Parathyroid adenoma (tissue), 2 donors: ENCODE measurements around the gene SAPCD2.

Experiments
- H2AFZ ChIP-seq: fragments of 300-600 bp; sonication (generic); one replicate; pipeline ENCODE4 v1.7.0; 2017; ENCODE audit warnings: antibody characterized with exemption, mild to moderate bottlenecking
- H3K27ac ChIP-seq: fragments of 300-600 bp; sonication (generic); one replicate; pipeline ENCODE4 v1.7.0; 2017
- H3K27me3 ChIP-seq: fragments of 300-600 bp; sonication (generic); one replicate; pipeline ENCODE4 v1.7.0; 2017; ENCODE audit warnings: low read length; ENCODE audit not compliant: control insufficient read depth, insufficient read depth
- H3K36me3 ChIP-seq: fragments of 300-600 bp; sonication (generic); one replicate; pipeline ENCODE4 v1.7.0; 2017; ENCODE audit warnings: low read length; ENCODE audit not compliant: control insufficient read depth, insufficient read depth
- H3K4me1 ChIP-seq: fragments of 300-600 bp; sonication (generic); one replicate; pipeline ENCODE4 v1.7.0; 2017; ENCODE audit warnings: control low read depth
- H3K4me2 ChIP-seq: fragments of 300-600 bp; sonication (generic); one replicate; pipeline ENCODE4 v1.7.0; 2017; ENCODE audit warnings: low read length
- H3K4me3 ChIP-seq: fragments of 300-600 bp; sonication (generic); one replicate; pipeline ENCODE4 v1.7.0; 2017; ENCODE audit warnings: low read depth, low read length
- H3K79me2 ChIP-seq: fragments of 300-600 bp; sonication (generic); one replicate; pipeline ENCODE4 v1.7.0; 2017; ENCODE audit warnings: control low read depth
- H3K9ac ChIP-seq: fragments of 300-600 bp; sonication (generic); one replicate; pipeline ENCODE4 v1.7.0; 2017; ENCODE audit warnings: mild to moderate bottlenecking
- H3K9me3 ChIP-seq: fragments of 300-600 bp; sonication (generic); one replicate; pipeline ENCODE4 v1.7.0; 2017; ENCODE audit warnings: low read length; ENCODE audit not compliant: control insufficient read depth
- CTCF ChIP-seq: fragments of 300-600 bp; sonication (generic); IDR thresholded peaks from one replicate; pipeline ENCODE4 v1.7.0; 2017; ENCODE audit warnings: antibody characterized with exemption, mild to moderate bottlenecking
- donor health status: primary hyperparathyroidism.

The SAPCD2 gene

GRCh38 chr9:137115394-137116026, 45.2 kb upstream of the SAPCD2 start:
- H3K4me3 ChIP-seq, result no peak overlapping the region
- H3K4me2 ChIP-seq, result peak overlapping the region; percentile 98
- H3K27me3 ChIP-seq, result no peaks in the 10 kb centered on the region
- peak overlapping the region; percentile 76 for H2AFZ ChIP-seq
- no peaks in the 10 kb centered on the region for H3K9me3 ChIP-seq
- no peak overlapping the region for H3K27ac ChIP-seq
- no peak for TF ChIP-seq CTCF
- peaks cover 3% of the 10 kb centered on the region for H3K4me1 ChIP-seq
- no peaks in the 10 kb centered on the region for H3K36me3 ChIP-seq
- H3K9ac ChIP-seq, result no peak overlapping the region
- no peaks in the 10 kb centered on the region for H3K79me2 ChIP-seq

GRCh38 chr9:137114613-137115393, 44.4 kb upstream of the SAPCD2 start, which contains the start of gene DPP7:
DPP7 (minus strand) TSS chr9:137114733; CDS start chr9:137114713, 20 bp downstream.
- Histone ChIP-seq H3K79me2 (no peaks in the 10 kb centered on the region), H3K4me3 (peak within 1 kb of the TSS; percentile 62), H3K4me1 (peaks cover 3% of the 10 kb centered on the region), H3K36me3 (no peaks in the 10 kb centered on the region), H3K27me3 (no peaks in the 10 kb centered on the region), H3K9me3 (no peaks in the 10 kb centered on the region), H3K27ac (no peak within 1 kb of the TSS), H2AFZ (peak within 1 kb of the TSS; percentile 76), H3K4me2 (peak within 1 kb of the TSS; percentile 98), H3K9ac (no peak within 1 kb of the TSS)
- TF ChIP-seq CTCF, result no peak

DNA sequence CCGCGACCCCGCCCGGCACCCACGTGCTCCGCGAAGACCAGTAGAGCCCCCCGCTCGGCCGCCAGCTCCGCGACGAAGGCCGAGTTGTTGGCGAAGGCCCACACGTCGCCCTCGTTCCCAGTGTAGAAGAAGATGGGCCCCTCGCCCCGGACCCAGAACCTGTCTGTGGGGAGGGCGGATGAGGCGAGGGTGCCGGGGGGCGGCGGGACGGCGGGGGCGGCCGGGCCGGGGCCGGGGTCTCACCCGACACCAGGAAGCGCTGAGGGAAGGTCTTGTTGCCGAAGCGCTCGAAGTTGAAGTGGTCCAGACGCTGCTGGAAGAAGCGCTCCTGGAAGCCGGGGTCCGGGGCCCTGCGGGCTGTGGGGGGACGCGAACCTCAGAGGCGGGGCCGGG, 43.9 kb upstream of the SAPCD2 start:
- H3K9ac ChIP-seq, result no peak overlapping the region
- H3K4me1 ChIP-seq, result peaks cover 3% of the 10 kb centered on the region
- H3K36me3 ChIP-seq, result no peaks in the 10 kb centered on the region
- H3K9me3 ChIP-seq, result no peaks in the 10 kb centered on the region
- peak overlapping the region; percentile 98 for H3K4me2 ChIP-seq
- peak overlapping the region; percentile 62 for H3K4me3 ChIP-seq
- peak overlapping the region; percentile 76 for H2AFZ ChIP-seq
- no peaks in the 10 kb centered on the region for H3K27me3 ChIP-seq
- H3K27ac ChIP-seq, result no peak overlapping the region
- no peaks in the 10 kb centered on the region for H3K79me2 ChIP-seq
- TF ChIP-seq CTCF, result no peak

GRCh38 chr9:137113385-137114159, 43.2 kb upstream of the SAPCD2 start:
- Histone ChIP-seq H2AFZ (no peak overlapping the region), H3K9me3 (no peaks in the 10 kb centered on the region), H3K4me1 (peaks cover 3% of the 10 kb centered on the region), H3K27ac (no peak overlapping the region), H3K4me3 (no peak overlapping the region), H3K36me3 (no peaks in the 10 kb centered on the region), H3K9ac (no peak overlapping the region), H3K79me2 (no peaks in the 10 kb centered on the region), H3K4me2 (no peak overlapping the region), H3K27me3 (no peaks in the 10 kb centered on the region)
- TF ChIP-seq CTCF, result no peak
